Body of pancreas (tissue), 4 donors: ENCODE data around the gene IL12B. TPM values are rescaled to one million over a fixed set of nuclear protein-coding genes. Genes with fewer than 3 reads are reported as not detected.

Source experiments
- ATAC-seq: fragments of 150-250 bp; one replicate; pipeline ENCODE4 v1.9.1; 2016
- DNase-seq, 4 donors: peaks; one replicate each; pipeline ENCODE4 v3.0.0-alpha.2; 2019
- H3K27ac ChIP-seq, 4 donors: fragments of 200-600 bp; sonication (generic); 1 replicate in 3 of 4; 2 replicates in 1 of 4; pipeline versions ENCODE4 v1.5.1 to v1.6.1; 2016 to 2019; ENCODE audit warnings: mild to moderate bottlenecking in 1 of 4, mixed read lengths in 1 of 4, moderate library complexity in 1 of 4
- H3K27me3 ChIP-seq, 2 donors: fragments of 200-600 bp; sonication (generic); one replicate each; pipeline ENCODE4 v1.6.0; 2016; ENCODE audit warnings: mild to moderate bottlenecking in 1 of 2
- H3K36me3 ChIP-seq, 2 donors: fragments of 200-600 bp; sonication (generic); replicated peaks in 1 of 2; 2 replicates each; pipeline ENCODE4 v1.5.1; 2016; ENCODE audit warnings: low read depth in 2 of 2; ENCODE audit not compliant: insufficient read depth in 1 of 2
- H3K4me1 ChIP-seq: fragments of 200-600 bp; sonication (generic); one replicate; pipeline ENCODE4 v1.6.0; 2016
- H3K4me3 ChIP-seq, 2 donors: fragments of 200-600 bp; sonication (generic); 1 replicate in 1 of 2; 2 replicates in 1 of 2; pipeline ENCODE4 v1.5.1; 2016 to 2019
- H3K9me3 ChIP-seq, 3 donors: fragments of 200-600 bp; sonication (generic); 1 replicate in 2 of 3; 2 replicates in 1 of 3; pipeline ENCODE4 v1.5.1; 2016
- CTCF ChIP-seq, 7 experiments: fragments of 450-650 bp in 4 of 7; fragments of 200-600 bp in 3 of 7; sonication (generic) in 3 of 7; IDR thresholded peaks; one replicate each; pipeline ENCODE4 v1.5.1; 2016 to 2019; ENCODE audit warnings: antibody characterized with exemption in 7 of 7
- POLR2A ChIP-seq, 3 donors: fragments of 450-650 bp; IDR thresholded peaks; one replicate each; pipeline ENCODE4 v1.6.1; 2016; ENCODE audit warnings: antibody characterized with exemption in 3 of 3, mild to moderate bottlenecking in 2 of 3
- WGBS, 2 donors: methylation state at CpG; one replicate each; pipeline ENCODE4 v1.1.5; 2017; 5-methylcytosine and 5-hydroxymethylcytosine counted together
- intact Hi-C: fragments of 100-400 bp; cut with DNase I; formaldehyde crosslinking; loops from one replicate; pipeline ENCODE4 v1.15.1; 2023
- total RNA-seq, 2 donors: library from RNA; depleted of rRNA; stranded (reverse); fragments of >200 nt; gene quantifications; one replicate each; pipeline ENCODE4 v1.1.0, GENCODE V29; 2016

IL12B gene
- total RNA-seq, 2 donors from 2014 or later: not detected

- WGBS, 2 donors: 79 to 85% methylated on average over 2 of the region's 2 CpGs
Measured at GRCh38 chr5:159339460-159339859, 9.2 kb upstream of the IL12B start.

GRCh38 chr5:159338118-159338517 lies 7.8 kb upstream of the IL12B start:
- ATAC-seq (no peak), DNase-seq (no peak)
- Histone ChIP-seq H3K4me3 (no peak overlapping the region), H3K4me1 (no peaks in the 10 kb centered on the region), H3K27ac (no peak overlapping the region), H3K36me3 (no peaks in the 10 kb centered on the region), H3K9me3 (no peaks in the 10 kb centered on the region), H3K27me3 (no peaks in the 10 kb centered on the region)
- TF ChIP-seq CTCF (IDR thresholded peaks at IDR 0.05): no peak
- no peak for TF ChIP-seq POLR2A (IDR thresholded peaks at IDR 0.05)
- intact Hi-C loops: no loop called here

More at GRCh38 chr5:159339460-159339859, 9.2 kb upstream of the IL12B start:
- no peaks in the 10 kb centered on the region for H3K4me1 ChIP-seq
- H3K27ac ChIP-seq: no peak overlapping the region
- intact Hi-C loops: no loop called here
- H3K27me3 ChIP-seq: no peaks in the 10 kb centered on the region
- H3K9me3 ChIP-seq: peaks cover 0 to 4% (median 0%) of the 10 kb centered on the region in 3 donors
- no peak overlapping the region for H3K4me3 ChIP-seq
- ATAC-seq (no peak), DNase-seq (no peak)
- no peak for TF ChIP-seq POLR2A (IDR thresholded peaks at IDR 0.05)
- no peak for TF ChIP-seq CTCF (IDR thresholded peaks at IDR 0.05)
- no peaks in the 10 kb centered on the region for H3K36me3 ChIP-seq

- Histone ChIP-seq H3K4me1 (no peaks in the 10 kb centered on the region), H3K27me3 (no peaks in the 10 kb centered on the region), H3K36me3 (no peaks in the 10 kb centered on the region), H3K27ac (no peak overlapping the region), H3K4me3 (no peak overlapping the region), H3K9me3 (no peaks in the 10 kb centered on the region)
- intact Hi-C loops: no loop called here
- WGBS, 2 donors: 30% methylated on average over 1 of the region's 1 CpG
- DNase-seq (no peak), ATAC-seq (no peak)
- TF ChIP-seq POLR2A (IDR thresholded peaks at IDR 0.05) (no peak), CTCF (IDR thresholded peaks at IDR 0.05) (no peak)
Measured at GRCh38 chr5:159337016-159337955, 7.0 kb upstream of the IL12B start.

- Histone ChIP-seq H3K27me3 (no peaks in the 10 kb centered on the region), H3K4me3 (no peak overlapping the region), H3K4me1 (peaks cover 1% of the 10 kb centered on the region), H3K9me3 (no peaks in the 10 kb centered on the region), H3K27ac (no peak overlapping the region), H3K36me3 (no peaks in the 10 kb centered on the region)
- no peak for DNase-seq
- no peak for ATAC-seq
- 82% methylated on average over 5 of the region's 5 CpGs for WGBS, 2 donors
- TF ChIP-seq POLR2A (IDR thresholded peaks at IDR 0.05) (no peak), CTCF (IDR thresholded peaks at IDR 0.05) (no peak)
- intact Hi-C loops: no loop called here
Measured at GRCh38 chr5:159336586-159336985, 6.3 kb upstream of the IL12B start.

GRCh38 chr5:159333545-159333925 lies 3.2 kb upstream of the IL12B start:
- no peak for TF ChIP-seq CTCF (IDR thresholded peaks at IDR 0.05)
- TF ChIP-seq POLR2A (IDR thresholded peaks at IDR 0.05): no peak
- Histone ChIP-seq H3K9me3 (no peaks in the 10 kb centered on the region), H3K36me3 (no peaks in the 10 kb centered on the region), H3K27ac (no peak overlapping the region), H3K27me3 (peaks cover 0 to 8% of the 10 kb centered on the region in 2 donors), H3K4me3 (no peak overlapping the region), H3K4me1 (peaks cover 8% of the 10 kb centered on the region)
- 90 to 94% methylated on average over 1 of the region's 1 CpG for WGBS, 2 donors
- ATAC-seq: no peak
- intact Hi-C loops: no loop called here
- DNase-seq: no peak
